Measurements from ENCODE around the gene ANKRD7. TPM values are rescaled to one million over a fixed set of nuclear protein-coding genes. Genes with fewer than 3 reads are reported as not detected.

ANKRD7 gene
- total RNA-seq, 2 donors from 2014 or later: 0.68 TPM; not detected in 1

- Histone ChIP-seq H3K4me3 (no peak overlapping the region), H3K27me3 (replicated peaks; ENCODE audit: insufficient read depth) (no peaks in the 10 kb centered on the region), H3K27ac (no peak overlapping the region), H3K4me1 (ENCODE audit: control insufficient read depth in 1 of 2, low read depth in 2 of 2) (no peaks in the 10 kb centered on the region), H3K36me3 (no peaks in the 10 kb centered on the region), H3K9me3 (no peaks in the 10 kb centered on the region)
- TF ChIP-seq CTCF (IDR thresholded peaks at IDR 0.05): peak; percentile 49
- ATAC-seq (ENCODE audit: insufficient number of reproducible peaks, low FRiP score, low read depth) (peak; percentile 77), DNase-seq (ENCODE audit: low spot score) (peak; percentile 17)
Measured at GRCh38 chr7:118195837-118196474, 28.5 kb upstream of the ANKRD7 start.

- no peak overlapping the region for H3K4me3 ChIP-seq
- H3K27me3 ChIP-seq (replicated peaks; ENCODE audit: insufficient read depth): no peaks in the 10 kb centered on the region
- no peak for TF ChIP-seq CTCF (IDR thresholded peaks at IDR 0.05)
- no peaks in the 10 kb centered on the region for H3K4me1 ChIP-seq (ENCODE audit: control insufficient read depth in 1 of 2, low read depth in 2 of 2)
- H3K27ac ChIP-seq: no peak overlapping the region
- no peaks in the 10 kb centered on the region for H3K36me3 ChIP-seq
- no peak for ATAC-seq (ENCODE audit: insufficient number of reproducible peaks, low FRiP score, low read depth)
- no peak for DNase-seq (ENCODE audit: low spot score)
- H3K9me3 ChIP-seq: no peaks in the 10 kb centered on the region
Measured at GRCh38 chr7:118202061-118202460, 22.4 kb upstream of the ANKRD7 start.

DNA sequence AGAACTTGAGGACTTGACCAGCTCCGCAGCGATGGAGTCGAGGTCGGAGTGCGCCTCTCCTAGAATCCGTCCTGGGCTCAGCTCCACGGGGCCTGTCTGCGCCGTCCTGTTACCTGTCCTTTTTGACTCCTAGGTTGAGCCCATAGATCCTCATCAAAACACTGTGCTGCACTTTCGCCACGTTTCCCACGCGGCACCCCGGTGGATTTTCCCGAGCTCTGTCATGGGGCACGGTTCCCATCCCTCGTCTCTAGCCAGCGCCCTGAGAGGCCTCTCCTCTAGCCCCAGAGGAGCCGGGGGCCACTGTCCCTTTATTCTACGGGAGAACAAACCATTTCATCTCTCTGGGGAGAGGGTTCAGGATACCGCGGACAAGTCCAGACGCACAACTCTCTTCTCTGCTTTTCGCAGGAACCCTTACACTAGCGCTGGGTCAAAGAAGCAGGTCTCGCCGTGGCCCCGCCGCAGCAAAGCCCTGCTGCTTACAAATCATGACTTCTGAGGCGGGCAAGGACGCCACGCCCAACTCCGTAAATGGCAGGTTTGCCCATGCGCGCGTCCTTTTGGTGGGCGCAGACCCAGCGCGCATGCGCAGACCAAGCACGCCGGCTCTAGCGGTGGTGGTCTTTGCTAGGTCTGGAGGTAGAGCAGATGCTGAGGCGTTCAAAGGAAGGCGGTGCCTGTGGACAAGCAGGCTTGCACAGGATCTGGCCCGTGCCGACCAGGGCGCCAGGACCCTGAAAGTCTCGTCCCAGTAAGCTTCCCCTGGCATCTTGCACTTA, 10.3 kb upstream of the ANKRD7 start:
- peak; percentile 78 for ATAC-seq (ENCODE audit: insufficient number of reproducible peaks, low FRiP score, low read depth)
- H3K27ac ChIP-seq: peak overlapping the region; percentile 33 to 69

DNA sequence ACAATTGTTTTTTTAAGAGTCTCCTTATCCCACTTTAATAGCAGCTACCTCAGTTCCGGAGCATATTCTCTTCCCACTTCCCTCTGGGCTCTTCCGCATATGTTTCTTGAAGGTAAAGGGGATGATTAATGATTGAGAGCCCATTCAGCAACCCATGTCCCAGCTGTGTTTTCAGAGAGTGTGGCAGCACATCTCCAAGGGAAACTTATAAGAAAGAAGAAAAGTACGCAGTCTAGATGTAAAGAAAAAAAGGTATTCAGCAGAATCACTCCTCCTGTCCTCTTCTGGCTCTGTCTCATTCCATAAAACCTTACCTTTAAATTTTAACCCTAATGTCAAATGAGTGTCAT, 9.7 kb upstream of the ANKRD7 start:
- H3K4me1 ChIP-seq (ENCODE audit: control insufficient read depth in 1 of 2, low read depth in 2 of 2): peaks cover 0 to 20% of the 10 kb centered on the region in 2 donors
- DNase-seq (ENCODE audit: low spot score): no peak
- no peaks in the 10 kb centered on the region for H3K9me3 ChIP-seq
- no peaks in the 10 kb centered on the region for H3K36me3 ChIP-seq
- peak overlapping the region; percentile 33 to 69 for H3K27ac ChIP-seq
- H3K4me3 ChIP-seq: peak overlapping the region; percentile 73
- no peak for TF ChIP-seq CTCF (IDR thresholded peaks at IDR 0.05)
- no peak for ATAC-seq (ENCODE audit: insufficient number of reproducible peaks, low FRiP score, low read depth)
- H3K27me3 ChIP-seq (replicated peaks; ENCODE audit: insufficient read depth): no peaks in the 10 kb centered on the region

More for the DNA sequence above, 10.3 kb upstream of the ANKRD7 start:
- TF ChIP-seq CTCF (IDR thresholded peaks at IDR 0.05): no peak
- Histone ChIP-seq H3K27me3 (replicated peaks; ENCODE audit: insufficient read depth) (no peaks in the 10 kb centered on the region), H3K36me3 (no peaks in the 10 kb centered on the region), H3K9me3 (no peaks in the 10 kb centered on the region), H3K4me3 (peak overlapping the region; percentile 73), H3K4me1 (ENCODE audit: control insufficient read depth in 1 of 2, low read depth in 2 of 2) (peaks cover 0 to 20% of the 10 kb centered on the region in 2 donors)
- peak; percentile 19 for DNase-seq (ENCODE audit: low spot score)

- DNase-seq (ENCODE audit: low spot score) (no peak), ATAC-seq (ENCODE audit: insufficient number of reproducible peaks, low FRiP score, low read depth) (no peak)
- no peaks in the 10 kb centered on the region for H3K9me3 ChIP-seq
- no peaks in the 10 kb centered on the region for H3K27me3 ChIP-seq (replicated peaks; ENCODE audit: insufficient read depth)
- H3K4me1 ChIP-seq (ENCODE audit: control insufficient read depth in 1 of 2, low read depth in 2 of 2): peaks cover 0 to 20% of the 10 kb centered on the region in 2 donors
- no peak for TF ChIP-seq CTCF (IDR thresholded peaks at IDR 0.05)
- H3K36me3 ChIP-seq: no peaks in the 10 kb centered on the region
- H3K27ac ChIP-seq: no peak overlapping the region
- H3K4me3 ChIP-seq: no peak overlapping the region
Measured at GRCh38 chr7:118217210-118217619, 7.3 kb upstream of the ANKRD7 start.
